Measurements from ENCODE around the gene OR6S1. TPM values are rescaled to one million over a fixed set of nuclear protein-coding genes. Genes with fewer than 3 reads are reported as not detected.
"Not testable (repeated sequence)": the region's sequence is repeated elsewhere in the genome, so short reads cannot be mapped to it uniquely, and the experiment has no call there.

The OR6S1 gene
- total RNA-seq, 1 experiment from 2014 or later, result not detected

GRCh38 chr14:20607617-20608016 lies 33.9 kb downstream of the OR6S1 start:
- Histone ChIP-seq H3K36me3 (no peaks in the 10 kb centered on the region), H3K9me3 (no peaks in the 10 kb centered on the region), H3K27me3 (no peaks in the 10 kb centered on the region), H3K4me3 (no peak overlapping the region)
- DNase-seq, result no peak

GRCh38 chr14:20606902-20607242 lies 34.6 kb downstream of the OR6S1 start:
- no peak overlapping the region for H3K4me3 ChIP-seq
- DNase-seq, result no peak

GRCh38 chr14:20606190-20606901 lies 35.1 kb downstream of the OR6S1 start:
- no peaks in the 10 kb centered on the region for H3K36me3 ChIP-seq
- DNase-seq, result no peak
- no peaks in the 10 kb centered on the region for H3K9me3 ChIP-seq
- H3K4me3 ChIP-seq, result no peak overlapping the region
- H3K27me3 ChIP-seq, result no peaks in the 10 kb centered on the region

More at GRCh38 chr14:20606902-20607242, 34.6 kb downstream of the OR6S1 start:
- no peaks in the 10 kb centered on the region for H3K36me3 ChIP-seq
- no peaks in the 10 kb centered on the region for H3K9me3 ChIP-seq
- H3K27me3 ChIP-seq, result no peaks in the 10 kb centered on the region

GRCh38 chr14:20603813-20604690 lies 37.4 kb downstream of the OR6S1 start:
- Histone ChIP-seq H3K36me3 (no peaks in the 10 kb centered on the region), H3K27me3 (no peaks in the 10 kb centered on the region)
- no peak for DNase-seq

GRCh38 chr14:20602583-20602982 lies 38.9 kb downstream of the OR6S1 start:
- Histone ChIP-seq H3K27me3 (no peaks in the 10 kb centered on the region), H3K9me3 (no peaks in the 10 kb centered on the region), H3K4me3 (no peak overlapping the region), H3K36me3 (no peaks in the 10 kb centered on the region)
- DNase-seq, result no peak

More at GRCh38 chr14:20603813-20604690, 37.4 kb downstream of the OR6S1 start:
- Histone ChIP-seq H3K9me3 (no peaks in the 10 kb centered on the region), H3K4me3 (no peak overlapping the region)

GRCh38 chr14:20601522-20601921 lies 40.0 kb downstream of the OR6S1 start:
- no peak for DNase-seq
- no peak overlapping the region for H3K4me3 ChIP-seq
- H3K27me3 ChIP-seq, result no peaks in the 10 kb centered on the region
- H3K9me3 ChIP-seq, result no peaks in the 10 kb centered on the region
- H3K36me3 ChIP-seq, result no peaks in the 10 kb centered on the region

GRCh38 chr14:20597108-20597507 lies 44.4 kb downstream of the OR6S1 start:
- Histone ChIP-seq H3K4me3 (no peak overlapping the region), H3K36me3 (no peaks in the 10 kb centered on the region), H3K9me3 (no peaks in the 10 kb centered on the region), H3K27me3 (no peaks in the 10 kb centered on the region)
- no peak for DNase-seq

- not testable (repeated sequence) for H3K4me3 ChIP-seq, H3K36me3 ChIP-seq, H3K27me3 ChIP-seq, H3K9me3 ChIP-seq, DNase-seq
Observed at GRCh38 chr14:20595726-20596125, 45.8 kb downstream of the OR6S1 start.

- Histone ChIP-seq H3K27me3 (no peaks in the 10 kb centered on the region), H3K4me3 (no peak overlapping the region), H3K36me3 (no peaks in the 10 kb centered on the region), H3K9me3 (no peaks in the 10 kb centered on the region)
- DNase-seq, result no peak
Observed at GRCh38 chr14:20592574-20592973, 48.9 kb downstream of the OR6S1 start.

- DNase-seq, result no peak
- Histone ChIP-seq H3K9me3 (no peaks in the 10 kb centered on the region), H3K4me3 (peak within 1 kb of the TSS; percentile 16; the same call in 1 of the 2 replicates), H3K36me3 (no peaks in the 10 kb centered on the region), H3K27me3 (no peaks in the 10 kb centered on the region)
Observed at GRCh38 chr14:20591235-20591634, 50.3 kb downstream of the OR6S1 start, which contains the start of gene RNASE12. Gene RNASE12 (minus strand): TSS chr14:20591376. CDS start chr14:20590723, 653 bp downstream.

Other genes with a start within 250 kb of the OR6S1 start
- gene TEP1, start 228.2 kb downstream of the OR6S1 start, total RNA-seq (2014; rRNA removed; shearing (Covaris generic); ENCODE audit: low replicate concordance), result 7.4 and 8.8 TPM in 2 replicates
- gene KLHL33, start 205.5 kb downstream of the OR6S1 start, total RNA-seq (2014; rRNA removed; shearing (Covaris generic); ENCODE audit: low replicate concordance), result not detected in 2 replicates
- 31.7 and 47.5 TPM in 2 replicates for gene OSGEP, start 186.9 kb downstream of the OR6S1 start, total RNA-seq (2014; rRNA removed; shearing (Covaris generic); ENCODE audit: low replicate concordance)
- gene APEX1, start 186.5 kb downstream of the OR6S1 start, total RNA-seq (2014; rRNA removed; shearing (Covaris generic); ENCODE audit: low replicate concordance), result 145 and 217 TPM in 2 replicates
- 21.4 and 23.3 TPM in 2 replicates for gene PIP4P1, start 180.3 kb downstream of the OR6S1 start, total RNA-seq (2014; rRNA removed; shearing (Covaris generic); ENCODE audit: low replicate concordance)
- 21.3 and 26.7 TPM in 2 replicates for gene PNP, start 172.3 kb downstream of the OR6S1 start, total RNA-seq (2014; rRNA removed; shearing (Covaris generic); ENCODE audit: low replicate concordance)
- gene RNASE10, start 136.2 kb downstream of the OR6S1 start, total RNA-seq (2014; rRNA removed; shearing (Covaris generic); ENCODE audit: low replicate concordance), result not detected in 2 replicates
- gene RNASE9, start 80.6 kb downstream of the OR6S1 start, total RNA-seq (2014; rRNA removed; shearing (Covaris generic); ENCODE audit: low replicate concordance), result not detected in 2 replicates
- gene RNASE11, start 53.7 kb downstream of the OR6S1 start, total RNA-seq (2014; rRNA removed; shearing (Covaris generic); ENCODE audit: low replicate concordance), result not detected in 2 replicates
- gene RNASE12, start 50.3 kb downstream of the OR6S1 start, total RNA-seq (2014; rRNA removed; shearing (Covaris generic); ENCODE audit: low replicate concordance), result not detected in 2 replicates
- gene RNASE4, start 42.9 kb upstream of the OR6S1 start, total RNA-seq (2014; rRNA removed; shearing (Covaris generic); ENCODE audit: low replicate concordance), result 2.3 and 6.1 TPM in 2 replicates
- 0.42 and 3.2 TPM in 2 replicates for gene ANG, start 47.1 kb upstream of the OR6S1 start, total RNA-seq (2014; rRNA removed; shearing (Covaris generic); ENCODE audit: low replicate concordance)
- not detected in 2 replicates for gene EDDM3A, start 104.2 kb upstream of the OR6S1 start, total RNA-seq (2014; rRNA removed; shearing (Covaris generic); ENCODE audit: low replicate concordance)
- gene EDDM3B, start 126.7 kb upstream of the OR6S1 start, total RNA-seq (2014; rRNA removed; shearing (Covaris generic); ENCODE audit: low replicate concordance), result not detected in 2 replicates
- not detected in 2 replicates for gene RNASE6, start 139.6 kb upstream of the OR6S1 start, total RNA-seq (2014; rRNA removed; shearing (Covaris generic); ENCODE audit: low replicate concordance)
- not detected in 2 replicates for gene RNASE1, start 161.2 kb upstream of the OR6S1 start, total RNA-seq (2014; rRNA removed; shearing (Covaris generic); ENCODE audit: low replicate concordance)
- not detected in 2 replicates for gene RNASE3, start 249.7 kb upstream of the OR6S1 start, total RNA-seq (2014; rRNA removed; shearing (Covaris generic); ENCODE audit: low replicate concordance)